GM18517 (cell line): ENCODE results near the gene PRR30.

Experiments
- ATAC-seq: cut with Tn5 transposase; IDR thresholded peaks from one replicate; pipeline ENCODE4 v1.9.1; 2021; ENCODE audit warnings: mild to moderate bottlenecking, moderate library complexity; ENCODE audit not compliant: unreplicated experiment

The PRR30 gene

GRCh38 chr2:27155069-27155520 is 15.9 kb upstream of the PRR30 start:
- ATAC-seq, result no peak

- ATAC-seq, result no peak
These were observed 15.3 kb upstream of the PRR30 start for GRCh38 chr2:27154488-27154887.

GRCh38 chr2:27152796-27153464 is 13.7 kb upstream of the PRR30 start:
- no peak for ATAC-seq

GRCh38 chr2:27152102-27152795 is 13.0 kb upstream of the PRR30 start:
- ATAC-seq, result no peak

GRCh38 chr2:27150639-27151230 is 11.5 kb upstream of the PRR30 start:
- no peak for ATAC-seq

GRCh38 chr2:27149570-27150405 is 10.6 kb upstream of the PRR30 start:
- ATAC-seq, result no peak

- ATAC-seq, result no peak
These were observed 9.7 kb upstream of the PRR30 start, which contains the start of gene TCF23 for GRCh38 chr2:27148801-27149439. TSS of gene TCF23 (plus strand) at chr2:27149004. CDS start at chr2:27149134, 130 bp downstream.

- no peak for ATAC-seq
These were observed 8.7 kb upstream of the PRR30 start for GRCh38 chr2:27147935-27148334.

GRCh38 chr2:27145682-27146081 is 6.5 kb upstream of the PRR30 start:
- no peak for ATAC-seq

GRCh38 chr2:27143285-27143684 is 4.1 kb upstream of the PRR30 start:
- no peak for ATAC-seq

GRCh38 chr2:27138111-27138510 is 1.1 kb downstream of the PRR30 start:
- ATAC-seq, result no peak

- ATAC-seq, result no peak
These were observed 1.8 kb downstream of the PRR30 start for GRCh38 chr2:27137322-27137935.

- no peak for ATAC-seq
These were observed 2.5 kb downstream of the PRR30 start for GRCh38 chr2:27136751-27137150.

- ATAC-seq, result no peak
These were observed 3.7 kb downstream of the PRR30 start for GRCh38 chr2:27135478-27135955.

GRCh38 chr2:27134781-27135477 is 4.3 kb downstream of the PRR30 start:
- no peak for ATAC-seq

GRCh38 chr2:27133905-27134780 is 5.1 kb downstream of the PRR30 start, which contains the start of gene PREB:
TSS of gene PREB (minus strand) at chr2:27134636. CDS start at chr2:27134421, 215 bp downstream.
- peak; percentile 83 for ATAC-seq

- ATAC-seq, result no peak
These were observed 5.9 kb downstream of the PRR30 start for GRCh38 chr2:27133195-27133875.

- ATAC-seq, result no peak
These were observed 7.8 kb downstream of the PRR30 start for GRCh38 chr2:27131429-27131828.
